HCT116 (cell line): ENCODE data around the gene SLC4A9. TPM values are rescaled to one million over a fixed set of nuclear protein-coding genes. Genes with fewer than 3 reads are reported as not detected.

ENCODE experiments used
- ATAC-seq: fragments of 200-7000 bp; cut with Tn5 transposase; 2 replicates; pipeline ENCODE4 v1.9.1; 2020; ENCODE audit warnings: mild to moderate bottlenecking, moderate library complexity
- BruUV-seq: library from RNA; stranded (reverse); fragments of 400-500 nt; replicated peaks from 2 replicates; lab custom pipeline; 2021; lab: Mats Ljungman, UMichigan
- CTCF ChIA-PET: fragments of 300-600 bp; sonication (Branson Sonifier 250); formaldehyde crosslinking; loops from one replicate; lab custom pipeline; 2021; ENCODE audit warnings: antibody characterized with exemption; lab: Charles Lee
- POLR2A ChIA-PET: fragments of 300-600, 350-600 bp; sonication (Branson Sonifier 250); formaldehyde crosslinking; loops from one replicate; lab custom pipeline; 2021; ENCODE audit warnings: antibody characterized with exemption; lab: Charles Lee
- RAD21 ChIA-PET, 2 experiments: fragments of 300-600 bp; sonication (Branson Sonifier 250); formaldehyde crosslinking; loops; one replicate each; lab custom pipeline; 2023; ENCODE audit warnings: low total read pairs in 2 of 2; ENCODE audit not compliant: uncharacterized antibody in 2 of 2, unreplicated experiment in 2 of 2, low non-redundant PET in 1 of 2; lab: Charles Lee
- DNase-seq: peaks from one replicate; pipeline ENCODE4 v3.0.0-alpha.2; 2010; ENCODE audit warnings: low read depth, low spot score
- H2AFZ ChIP-seq: fragments of 200-600 bp; shearing (Covaris generic), sonication (generic); 2 replicates; pipeline ENCODE4 v1.6.1; 2017; ENCODE audit warnings: low read depth, mixed run types, mixed read lengths, antibody characterized with exemption, low read length; ENCODE audit not compliant: poor library complexity, severe bottlenecking
- H3K27ac ChIP-seq: 2 replicates; pipeline ENCODE4 v1.5.1; 2012; ENCODE audit warnings: low read depth, low read length
- H3K27me3 ChIP-seq: fragments of 200-600 bp; sonication (generic); 2 replicates; pipeline ENCODE4 v1.6.1; 2016; ENCODE audit warnings: mixed run types, low read length, mixed read lengths; ENCODE audit not compliant: insufficient read depth
- H3K36me3 ChIP-seq, 2 experiments: fragments of 200-500 bp in 1 of 2; fragments of 200-600 bp in 1 of 2; sonication (Bioruptor generic) in 1 of 2; sonication (generic) in 1 of 2; 2 replicates each; pipeline versions ENCODE4 v1.5.1 to v1.6.1; 2014 to 2016; ENCODE audit warnings: low read length in 2 of 2, inconsistent platforms in 1 of 2, mixed read lengths in 1 of 2, mixed run types in 1 of 2; ENCODE audit not compliant: insufficient read depth in 2 of 2, control insufficient read depth in 1 of 2
- H3K4me1 ChIP-seq, 2 experiments: fragments of 200-600 bp in 1 of 2; sonication (generic) in 1 of 2; 2 replicates each; pipeline versions ENCODE4 v1.5.1 to v1.6.1; 2012 to 2017; ENCODE audit warnings: low read length in 2 of 2, inconsistent platforms in 1 of 2, mild to moderate bottlenecking in 1 of 2, mixed read lengths in 1 of 2, mixed run types in 1 of 2, moderate library complexity in 1 of 2; ENCODE audit not compliant: insufficient read depth in 2 of 2, control insufficient read depth in 1 of 2
- H3K4me2 ChIP-seq: fragments of 200-600 bp; sonication (generic); 2 replicates; pipeline ENCODE4 v1.6.1; 2017; ENCODE audit warnings: mixed run types, low read length, mixed read lengths
- H3K4me3 ChIP-seq, 2 experiments: fragments of 200-600 bp in 1 of 2; sonication (generic) in 1 of 2; replicated peaks in 1 of 2; 2 replicates each; pipeline ENCODE4 v1.5.1; 2011 to 2016; ENCODE audit warnings: low read length in 2 of 2, control low read depth in 1 of 2, low read depth in 1 of 2, mild to moderate bottlenecking in 1 of 2, mixed read lengths in 1 of 2, mixed run types in 1 of 2
- H3K79me2 ChIP-seq: fragments of 200-600 bp; sonication (generic); 2 replicates; pipeline ENCODE4 v1.6.1; 2017; ENCODE audit warnings: mild to moderate bottlenecking, mixed run types, low read length, moderate library complexity, mixed read lengths; ENCODE audit not compliant: insufficient read depth
- H3K9ac ChIP-seq: fragments of 200-600 bp; sonication (generic); 2 replicates; pipeline ENCODE4 v1.6.1; 2016; ENCODE audit warnings: low read length, mixed read lengths
- H3K9me2 ChIP-seq: fragments of 200-600 bp; sonication (generic), shearing (Covaris generic); 2 replicates; pipeline ENCODE4 v1.6.1; 2017; ENCODE audit warnings: mixed run types, mild to moderate bottlenecking, moderate library complexity; ENCODE audit not compliant: insufficient read depth
- H3K9me3 ChIP-seq, 2 experiments: fragments of 200-500 bp in 1 of 2; fragments of 200-600 bp in 1 of 2; sonication (Bioruptor generic) in 1 of 2; sonication (generic) in 1 of 2; 2 replicates each; pipeline ENCODE4 v1.6.1; 2014 to 2017; ENCODE audit warnings: low read length in 2 of 2, mixed read lengths in 2 of 2, inconsistent platforms in 1 of 2, low read depth in 1 of 2, mild to moderate bottlenecking in 1 of 2, mixed run types in 1 of 2, moderate library complexity in 1 of 2; ENCODE audit not compliant: control insufficient read depth in 1 of 2, insufficient read depth in 1 of 2
- H4K20me1 ChIP-seq: fragments of 200-600 bp; sonication (generic), shearing (Covaris generic); 2 replicates; pipeline ENCODE4 v1.6.1; 2017; ENCODE audit warnings: mixed run types, mild to moderate bottlenecking, moderate library complexity; ENCODE audit not compliant: insufficient read depth
- CEBPB ChIP-seq: IDR thresholded peaks from 2 replicates; pipeline ENCODE4 v1.6.1; 2012; ENCODE audit warnings: low read depth
- CTCF ChIP-seq, 3 experiments: fragments of 200-600 bp in 1 of 3; sonication (generic) in 1 of 3; IDR thresholded peaks in 2 of 3; conservative IDR thresholded peaks in 1 of 3; 2 replicates each; pipeline ENCODE4 v1.5.1; 2012 to 2017; ENCODE audit warnings: low read depth in 2 of 3, low read length in 2 of 3, antibody characterized with exemption in 1 of 3, borderline replicate concordance in 1 of 3, control low read depth in 1 of 3, mild to moderate bottlenecking in 1 of 3, mixed read lengths in 1 of 3, mixed run types in 1 of 3, moderate library complexity in 1 of 3; ENCODE audit not compliant: insufficient read depth in 1 of 3
- EGR1 ChIP-seq: IDR thresholded peaks from 2 replicates; pipeline ENCODE4 v1.6.1; 2012; ENCODE audit warnings: low read depth
- EZH2 ChIP-seq: fragments of 200-600 bp; sonication (generic); IDR thresholded peaks from 2 replicates; pipeline ENCODE4 v1.6.1; 2017; ENCODE audit warnings: antibody characterized with exemption, mixed run types
- EZH2phosphoT487 ChIP-seq: fragments of 200-600 bp; IDR thresholded peaks from 2 replicates; pipeline ENCODE4 v1.6.1; 2018; ENCODE audit warnings: antibody characterized with exemption, borderline replicate concordance
- RAD21 ChIP-seq: IDR thresholded peaks from 2 replicates; pipeline ENCODE4 v1.6.1; 2012; ENCODE audit warnings: low read depth, mild to moderate bottlenecking
- SIN3A ChIP-seq: IDR thresholded peaks from 2 replicates; pipeline ENCODE4 v1.6.1; 2012; ENCODE audit warnings: low read depth
- ZNF274 ChIP-seq: fragments of 200-500 bp; sonication (Bioruptor generic); IDR thresholded peaks from 2 replicates; pipeline ENCODE4 v1.6.1; 2014; ENCODE audit warnings: mild to moderate bottlenecking, low read depth, low read length, inconsistent platforms
- intact Hi-C: fragments of 100-400 bp; cut with micrococcal nuclease; formaldehyde crosslinking; loops from 2 replicates; pipeline ENCODE4 v1.10.0; 2022
- total RNA-seq: library from RNA; stranded (reverse); gene quantifications from one replicate; pipeline ENCODE4 v1.2.1, GENCODE V29; 2021; ENCODE audit not compliant: unreplicated experiment
- TF ChIP-seq, protein P1 (sequence below): IDR thresholded peaks from 2 replicates; pipeline ENCODE4 v1.6.1; 2011; ENCODE audit warnings: mild to moderate bottlenecking, low read length, moderate library complexity; ENCODE audit not compliant: insufficient replicate concordance; ENCODE audit errors: extremely low read depth

Gene SLC4A9
- total RNA-seq, 1 experiment from 2014 or later: 0.49 TPM

- Histone ChIP-seq H2AFZ (no peak overlapping the region), H3K79me2 (no peaks in the 10 kb centered on the region), H3K27ac (no peak overlapping the region), H4K20me1 (no peaks in the 10 kb centered on the region), H3K27me3 (no peaks in the 10 kb centered on the region), H3K9ac (no peak overlapping the region), H3K9me2 (no peaks in the 10 kb centered on the region), H3K4me1 (peaks cover 22 to 40% of the 10 kb centered on the region in 2 experiments), H3K9me3 (no peaks in the 10 kb centered on the region), H3K4me2 (no peak overlapping the region), H3K36me3 (no peaks in the 10 kb centered on the region), H3K4me3 (no peak overlapping the region)
- ATAC-seq (no peak), DNase-seq (no peak)
- ChIA-PET RAD21 (no interaction called here), POLR2A (no interaction called here), CTCF (interaction anchor here (1.9 kb wide), 1 partner anchor 109 kb away, joined by 6 read pairs; no protein-coding TSS in a partner anchor)
- BruUV-seq: no TSS peak
- no peak for TF ChIP-seq SIN3A
- TF ChIP-seq EZH2: no peak
- no peak for TF ChIP-seq CEBPB
- no peak for TF ChIP-seq EGR1
- no peak for TF ChIP-seq RAD21
- no peak for TF ChIP-seq EZH2phosphoT487
- intact Hi-C loops: no loop called here
These were observed 10.8 kb upstream of the SLC4A9 start for GRCh38 chr5:140349244-140349643.

DNA sequence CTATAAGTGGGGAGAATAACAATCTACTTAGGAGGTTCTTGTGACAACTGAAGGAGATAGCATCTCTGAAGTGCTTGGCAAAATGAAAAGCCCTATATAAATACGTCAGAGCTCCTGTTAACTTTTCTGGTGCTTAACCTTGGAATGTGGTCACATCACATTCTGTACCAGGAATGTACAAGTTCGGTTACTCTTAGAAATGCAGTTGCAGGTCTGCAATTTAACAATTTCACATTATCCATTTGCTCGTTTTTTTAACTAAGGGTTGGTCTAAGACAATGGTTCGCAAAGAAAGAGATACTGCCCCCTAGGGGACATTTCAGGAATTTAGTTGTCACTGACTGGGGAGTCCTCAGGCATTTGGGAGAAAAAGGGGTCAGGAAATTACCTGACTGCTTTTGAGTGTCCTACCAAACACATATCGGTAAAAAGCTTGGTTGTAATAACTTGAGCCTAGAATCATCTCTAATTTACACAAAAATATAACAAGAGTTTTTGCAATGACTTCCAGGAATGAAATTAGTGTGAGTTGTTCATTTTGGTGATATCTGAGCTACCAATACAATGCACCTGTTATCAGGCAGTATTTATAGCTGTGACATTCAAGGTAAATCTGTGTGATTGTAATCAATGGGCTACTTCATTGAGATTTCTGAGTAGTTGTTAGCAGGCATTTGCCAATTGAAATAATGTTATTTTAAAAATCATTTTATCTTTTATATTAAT, 8.2 kb upstream of the SLC4A9 start:
- Histone ChIP-seq H3K4me2 (peak overlapping the region; percentile 29; the same call in 1 of the 2 replicates), H3K9me3 (no peaks in the 10 kb centered on the region), H4K20me1 (no peaks in the 10 kb centered on the region), H3K9ac (no peak overlapping the region), H2AFZ (peak overlapping the region; percentile 94), H3K36me3 (no peaks in the 10 kb centered on the region), H3K4me1 (peaks cover 7 to 23% of the 10 kb centered on the region in 2 experiments; a peak in 3 of 4 replicates), H3K79me2 (no peaks in the 10 kb centered on the region), H3K27me3 (no peaks in the 10 kb centered on the region), H3K4me3 (no peak overlapping the region), H3K27ac (no peak overlapping the region), H3K9me2 (no peaks in the 10 kb centered on the region)
- TF ChIP-seq ZNF274 (no peak), CTCF (IDR thresholded peaks at IDR 0.05 in 2 of 3, conservative IDR thresholded peaks at IDR 0.05 in 1 of 3; ENCODE audit: borderline replicate concordance in 1 of 3, insufficient read depth in 1 of 3, low read depth in 2 of 3, low read length in 2 of 3) (peak in 2 of 3 experiments; percentile 83 to 96; a peak in 4 of 6 replicates)
- TF ChIP-seq, protein P1, sequence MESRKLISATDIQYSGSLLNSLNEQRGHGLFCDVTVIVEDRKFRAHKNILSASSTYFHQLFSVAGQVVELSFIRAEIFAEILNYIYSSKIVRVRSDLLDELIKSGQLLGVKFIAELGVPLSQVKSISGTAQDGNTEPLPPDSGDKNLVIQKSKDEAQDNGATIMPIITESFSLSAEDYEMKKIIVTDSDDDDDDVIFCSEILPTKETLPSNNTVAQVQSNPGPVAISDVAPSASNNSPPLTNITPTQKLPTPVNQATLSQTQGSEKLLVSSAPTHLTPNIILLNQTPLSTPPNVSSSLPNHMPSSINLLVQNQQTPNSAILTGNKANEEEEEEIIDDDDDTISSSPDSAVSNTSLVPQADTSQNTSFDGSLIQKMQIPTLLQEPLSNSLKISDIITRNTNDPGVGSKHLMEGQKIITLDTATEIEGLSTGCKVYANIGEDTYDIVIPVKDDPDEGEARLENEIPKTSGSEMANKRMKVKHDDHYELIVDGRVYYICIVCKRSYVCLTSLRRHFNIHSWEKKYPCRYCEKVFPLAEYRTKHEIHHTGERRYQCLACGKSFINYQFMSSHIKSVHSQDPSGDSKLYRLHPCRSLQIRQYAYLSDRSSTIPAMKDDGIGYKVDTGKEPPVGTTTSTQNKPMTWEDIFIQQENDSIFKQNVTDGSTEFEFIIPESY: no peak
- DNase-seq (peak; percentile 61), ATAC-seq (peak; percentile 86)
- ChIA-PET CTCF (interaction anchor here (0.6 to 2.6 kb wide), 16 partner anchors 8 to 374 kb away, joined by 3 to 61 read pairs (median 4); partner anchors contain the start of gene SLC4A9), POLR2A (no interaction called here), RAD21 (interaction anchor here (0.7 to 1.3 kb wide), 4 partner anchors 107 to 182 kb away, joined by 3 to 6 read pairs (median 4); no protein-coding TSS in a partner anchor)
- no TSS peak for BruUV-seq
- intact Hi-C loops: loop anchor here (10.0 kb wide), 1 partner anchor 277 kb away; no protein-coding TSS in a partner anchor
